Mesothelial cell of epicardium (in vitro differentiated cells): ENCODE data around the gene FBXO11. TPM values are rescaled to one million over a fixed set of nuclear protein-coding genes. Genes with fewer than 3 reads are reported as not detected.
"Not testable (repeated sequence)": the region's sequence is repeated elsewhere in the genome, so short reads cannot be mapped to it uniquely, and the experiment has no call there.

Source experiments
- DNase-seq, 2 experiments: peaks; one replicate each; pipeline ENCODE4 v3.0.0; 2021; ENCODE audit warnings: low spot score in 2 of 2; ENCODE audit not compliant: unreplicated experiment in 2 of 2
- H3K27ac Mint-ChIP-seq: 2 replicates; pipeline ENCODE4 v1.8.0; 2021; ENCODE audit warnings: mixed read lengths
- H3K27me3 Mint-ChIP-seq: 2 replicates; pipeline ENCODE4 v1.8.0; 2021; ENCODE audit warnings: low read depth, mixed read lengths
- H3K36me3 Mint-ChIP-seq: 2 replicates; pipeline ENCODE4 v1.8.0; 2021; ENCODE audit warnings: mixed read lengths
- H3K4me1 Mint-ChIP-seq: 2 replicates; pipeline ENCODE4 v1.8.0; 2021; ENCODE audit warnings: mixed read lengths
- H3K4me3 Mint-ChIP-seq: 2 replicates; pipeline ENCODE4 v1.8.0; 2021; ENCODE audit warnings: mild to moderate bottlenecking, moderate library complexity, mixed read lengths
- H3K9me3 Mint-ChIP-seq: 2 replicates; pipeline ENCODE4 v1.8.0; 2021; ENCODE audit warnings: mixed read lengths
- CTCF ChIP-seq: fragments of 200-600 bp; sonication (generic); IDR thresholded peaks from one replicate; pipeline ENCODE4 v1.5.0; 2021; ENCODE audit warnings: antibody characterized with exemption; ENCODE audit not compliant: unreplicated experiment
- total RNA-seq: library from RNA; stranded (reverse); gene quantifications from 3 replicates; pipeline ENCODE4 v1.2.1, GENCODE V29; 2021

FBXO11 gene
- total RNA-seq, 1 donor from 2014 or later: 102 TPM

GRCh38 chr2:47899915-47900816 lies 6.1 kb downstream of the FBXO11 start:
- Mint-ChIP-seq H3K27me3 (no peaks in the 10 kb centered on the region), H3K27ac (peak overlapping the region; percentile 77), H3K4me1 (peaks cover 52% of the 10 kb centered on the region), H3K36me3 (no peaks in the 10 kb centered on the region), H3K4me3 (no peak overlapping the region), H3K9me3 (no peaks in the 10 kb centered on the region)
- no peak for TF ChIP-seq CTCF
- no peak for DNase-seq

GRCh38 chr2:47897883-47898731 lies 8.2 kb downstream of the FBXO11 start:
- no peaks in the 10 kb centered on the region for H3K36me3 Mint-ChIP-seq
- H3K4me3 Mint-ChIP-seq: no peak overlapping the region
- no peak for TF ChIP-seq CTCF
- peak overlapping the region; percentile 68 for H3K27ac Mint-ChIP-seq
- no peak for DNase-seq
- H3K4me1 Mint-ChIP-seq: peaks cover 53% of the 10 kb centered on the region
- no peaks in the 10 kb centered on the region for H3K27me3 Mint-ChIP-seq
- H3K9me3 Mint-ChIP-seq: no peaks in the 10 kb centered on the region

- not testable (repeated sequence) for H3K4me3 Mint-ChIP-seq, H3K9me3 Mint-ChIP-seq, H3K27me3 Mint-ChIP-seq, H3K36me3 Mint-ChIP-seq, H3K27ac Mint-ChIP-seq, DNase-seq
- peaks cover 48% of the 10 kb centered on the region for H3K4me1 Mint-ChIP-seq
These were observed 9.0 kb downstream of the FBXO11 start for GRCh38 chr2:47897191-47897882.

- DNase-seq: no peak
- H3K27ac Mint-ChIP-seq: peak overlapping the region; percentile 56
- H3K4me3 Mint-ChIP-seq: no peak overlapping the region
- no peaks in the 10 kb centered on the region for H3K27me3 Mint-ChIP-seq
- H3K9me3 Mint-ChIP-seq: no peaks in the 10 kb centered on the region
- TF ChIP-seq CTCF: no peak
- peaks cover 49% of the 10 kb centered on the region for H3K4me1 Mint-ChIP-seq
- peaks cover 2% of the 10 kb centered on the region for H3K36me3 Mint-ChIP-seq
These were observed 9.8 kb downstream of the FBXO11 start for GRCh38 chr2:47896450-47896968.

GRCh38 chr2:47893771-47894170 lies 12.5 kb downstream of the FBXO11 start:
- no peak for TF ChIP-seq CTCF
- no peak for DNase-seq
- no peak overlapping the region for H3K4me3 Mint-ChIP-seq
- H3K36me3 Mint-ChIP-seq: peaks cover 5% of the 10 kb centered on the region
- no peaks in the 10 kb centered on the region for H3K9me3 Mint-ChIP-seq
- no peaks in the 10 kb centered on the region for H3K27me3 Mint-ChIP-seq
- peaks cover 44% of the 10 kb centered on the region for H3K4me1 Mint-ChIP-seq
- H3K27ac Mint-ChIP-seq: peak overlapping the region; percentile 43
